ENCODE measurements around the gene CYB561D2. TPM values are rescaled to one million over a fixed set of nuclear protein-coding genes. Genes with fewer than 3 reads are reported as not detected.

Gene CYB561D2
- total and polyA plus RNA-seq, 10 of the 15 experiments (the other 5 are each of a cell fraction or from before 2014, with no cell fraction given) = 7.6 to 39.2 (median 18.8) TPM

DNA sequence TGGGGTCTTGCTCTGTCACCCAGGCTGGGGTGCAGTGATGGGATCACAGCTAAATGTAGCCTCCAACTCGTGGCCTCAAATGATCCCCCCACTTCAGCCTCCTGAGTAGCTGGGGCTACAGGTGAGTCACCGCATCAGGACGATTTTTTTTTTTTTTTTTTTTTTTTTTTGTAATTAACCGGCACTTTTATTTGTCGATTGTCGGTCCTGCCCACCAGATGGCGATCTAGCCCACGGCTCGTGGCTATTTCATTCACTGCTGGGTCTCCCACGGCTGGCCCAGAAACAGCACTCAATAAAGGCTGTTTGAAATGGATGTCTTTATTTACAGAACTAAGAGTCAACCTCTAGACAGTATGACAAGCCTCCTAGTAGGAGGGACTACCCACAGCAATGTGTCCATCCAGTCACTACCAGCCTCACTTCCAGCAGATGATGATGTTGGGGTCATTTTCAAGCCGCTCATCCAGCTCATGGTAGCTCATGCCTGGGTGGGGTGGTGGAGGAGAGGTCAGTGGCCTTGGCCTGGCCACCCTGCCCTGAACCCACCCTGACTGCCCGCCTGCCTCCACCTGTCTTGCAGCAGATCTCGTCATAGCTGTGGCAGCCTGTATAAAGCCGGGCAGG, 3.4 kb upstream of the CYB561D2 start:
- intact Hi-C loops (cut with micrococcal nuclease; ENCODE audit: unreplicated experiment) (loop anchor here (2.0 kb wide), 2 partner anchors 196 to 268 kb away; no protein-coding TSS in a partner anchor), in situ Hi-C loops (cut with MboI) (loop anchor here (5.0 kb wide), 1 partner anchor 200 kb away; no protein-coding TSS in a partner anchor)
- no peaks in the 10 kb centered on the region for H3K9me3 ChIP-seq (replicated peaks; ENCODE audit: control insufficient read depth, insufficient read depth, low read length)
- no peak overlapping the region for H2AFZ ChIP-seq (ENCODE audit: control insufficient read depth, low read depth, low read length)
- no peak for DNase-seq (ENCODE audit: low read depth, low spot score)
- peaks cover 20% of the 10 kb centered on the region for H3K79me2 ChIP-seq (ENCODE audit: control insufficient read depth, insufficient read depth, low read length)
- no peak for FAIRE-seq
- ATAC-seq = peak; percentile 3; the same call in 2 of the 3 replicates
- H3K4me2 ChIP-seq (ENCODE audit: control insufficient read depth, insufficient read depth) = no peak overlapping the region
- ChIA-PET SMC1A (ENCODE audit: uncharacterized antibody, unreplicated experiment) (interaction anchor here (1.4 to 3.0 kb wide), 4 partner anchors 10 to 197 kb away, joined by 3 to 16 read pairs (median 6); no protein-coding TSS in a partner anchor), CTCF (interaction anchor here (1.0 to 5.4 kb wide), 10 partner anchors 9 to 266 kb away, joined by 3 to 65 read pairs (median 4); partner anchors contain the start of gene RASSF1), RAD21 (ENCODE audit: unreplicated experiment) (interaction anchor here (0.7 to 2.4 kb wide), 4 partner anchors 19 to 194 kb away, joined by 3 to 13 read pairs (median 3); partner anchors contain the start of gene TUSC2), POLR2A (interaction anchor here (1.0 to 4.3 kb wide), 2 partner anchors 8 to 10 kb away, joined by 5 to 84 read pairs; partner anchors contain the start of gene RASSF1)
- BruUV-seq (replicated peaks) = no TSS peak
- 32% methylated on average over 10 of the region's 14 CpGs for WGBS (ENCODE audit: insufficient coverage, insufficient replicate concordance, low lambda C conversion rate, missing lambda C conversion rate)
- no peaks in the 10 kb centered on the region for H3K27me3 ChIP-seq (replicated peaks in 1 of 2; ENCODE audit: control insufficient read depth in 2 of 2, insufficient read depth in 2 of 2, low read length in 1 of 2)
- no peak overlapping the region for H3K4me3 ChIP-seq
- no peak overlapping the region for H3K9ac ChIP-seq (ENCODE audit: control insufficient read depth, insufficient read depth, low read length)
- peaks cover 26% of the 10 kb centered on the region for H3K4me1 ChIP-seq (ENCODE audit: control insufficient read depth, insufficient read depth, low read length)
- no peak overlapping the region for H3K27ac ChIP-seq (ENCODE audit: control insufficient read depth, insufficient read depth)
- peaks cover 0 to 5% of the 10 kb centered on the region in 2 experiments; a peak in 1 of 4 replicates for H3K36me3 ChIP-seq (ENCODE audit: control insufficient read depth in 2 of 2, insufficient read depth in 2 of 2, low read length in 1 of 2)
- no peaks in the 10 kb centered on the region for H4K20me1 ChIP-seq (ENCODE audit: control insufficient read depth, insufficient read depth)
- TF ChIP-seq, protein P1, sequence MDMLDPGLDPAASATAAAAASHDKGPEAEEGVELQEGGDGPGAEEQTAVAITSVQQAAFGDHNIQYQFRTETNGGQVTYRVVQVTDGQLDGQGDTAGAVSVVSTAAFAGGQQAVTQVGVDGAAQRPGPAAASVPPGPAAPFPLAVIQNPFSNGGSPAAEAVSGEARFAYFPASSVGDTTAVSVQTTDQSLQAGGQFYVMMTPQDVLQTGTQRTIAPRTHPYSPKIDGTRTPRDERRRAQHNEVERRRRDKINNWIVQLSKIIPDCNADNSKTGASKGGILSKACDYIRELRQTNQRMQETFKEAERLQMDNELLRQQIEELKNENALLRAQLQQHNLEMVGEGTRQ (IDR thresholded peaks at IDR 0.05; ENCODE audit: borderline replicate concordance, low read depth, low read length) = no peak
- no peak for TF ChIP-seq EGR1 (IDR thresholded peaks at IDR 0.05; ENCODE audit: borderline replicate concordance in 1 of 2, low read depth in 2 of 2, low read length in 2 of 2)
- no peak for TF ChIP-seq CHD4 (IDR thresholded peaks at IDR 0.05)
- 0 out of 2 replicates have a peak, but pooled peaks have one; percentile 14 for TF ChIP-seq RUNX3 (IDR thresholded peaks at IDR 0.05; ENCODE audit: low read length)
- TF ChIP-seq, protein P2, sequence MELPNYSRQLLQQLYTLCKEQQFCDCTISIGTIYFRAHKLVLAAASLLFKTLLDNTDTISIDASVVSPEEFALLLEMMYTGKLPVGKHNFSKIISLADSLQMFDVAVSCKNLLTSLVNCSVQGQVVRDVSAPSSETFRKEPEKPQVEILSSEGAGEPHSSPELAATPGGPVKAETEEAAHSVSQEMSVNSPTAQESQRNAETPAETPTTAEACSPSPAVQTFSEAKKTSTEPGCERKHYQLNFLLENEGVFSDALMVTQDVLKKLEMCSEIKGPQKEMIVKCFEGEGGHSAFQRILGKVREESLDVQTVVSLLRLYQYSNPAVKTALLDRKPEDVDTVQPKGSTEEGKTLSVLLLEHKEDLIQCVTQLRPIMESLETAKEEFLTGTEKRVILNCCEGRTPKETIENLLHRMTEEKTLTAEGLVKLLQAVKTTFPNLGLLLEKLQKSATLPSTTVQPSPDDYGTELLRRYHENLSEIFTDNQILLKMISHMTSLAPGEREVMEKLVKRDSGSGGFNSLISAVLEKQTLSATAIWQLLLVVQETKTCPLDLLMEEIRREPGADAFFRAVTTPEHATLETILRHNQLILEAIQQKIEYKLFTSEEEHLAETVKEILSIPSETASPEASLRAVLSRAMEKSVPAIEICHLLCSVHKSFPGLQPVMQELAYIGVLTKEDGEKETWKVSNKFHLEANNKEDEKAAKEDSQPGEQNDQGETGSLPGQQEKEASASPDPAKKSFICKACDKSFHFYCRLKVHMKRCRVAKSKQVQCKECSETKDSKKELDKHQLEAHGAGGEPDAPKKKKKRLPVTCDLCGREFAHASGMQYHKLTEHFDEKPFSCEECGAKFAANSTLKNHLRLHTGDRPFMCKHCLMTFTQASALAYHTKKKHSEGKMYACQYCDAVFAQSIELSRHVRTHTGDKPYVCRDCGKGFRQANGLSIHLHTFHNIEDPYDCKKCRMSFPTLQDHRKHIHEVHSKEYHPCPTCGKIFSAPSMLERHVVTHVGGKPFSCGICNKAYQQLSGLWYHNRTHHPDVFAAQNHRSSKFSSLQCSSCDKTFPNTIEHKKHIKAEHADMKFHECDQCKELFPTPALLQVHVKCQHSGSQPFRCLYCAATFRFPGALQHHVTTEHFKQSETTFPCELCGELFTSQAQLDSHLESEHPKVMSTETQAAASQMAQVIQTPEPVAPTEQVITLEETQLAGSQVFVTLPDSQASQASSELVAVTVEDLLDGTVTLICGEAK (IDR thresholded peaks at IDR 0.05; ENCODE audit: borderline replicate concordance) = peak; percentile 67
- TF ChIP-seq, protein P3, sequence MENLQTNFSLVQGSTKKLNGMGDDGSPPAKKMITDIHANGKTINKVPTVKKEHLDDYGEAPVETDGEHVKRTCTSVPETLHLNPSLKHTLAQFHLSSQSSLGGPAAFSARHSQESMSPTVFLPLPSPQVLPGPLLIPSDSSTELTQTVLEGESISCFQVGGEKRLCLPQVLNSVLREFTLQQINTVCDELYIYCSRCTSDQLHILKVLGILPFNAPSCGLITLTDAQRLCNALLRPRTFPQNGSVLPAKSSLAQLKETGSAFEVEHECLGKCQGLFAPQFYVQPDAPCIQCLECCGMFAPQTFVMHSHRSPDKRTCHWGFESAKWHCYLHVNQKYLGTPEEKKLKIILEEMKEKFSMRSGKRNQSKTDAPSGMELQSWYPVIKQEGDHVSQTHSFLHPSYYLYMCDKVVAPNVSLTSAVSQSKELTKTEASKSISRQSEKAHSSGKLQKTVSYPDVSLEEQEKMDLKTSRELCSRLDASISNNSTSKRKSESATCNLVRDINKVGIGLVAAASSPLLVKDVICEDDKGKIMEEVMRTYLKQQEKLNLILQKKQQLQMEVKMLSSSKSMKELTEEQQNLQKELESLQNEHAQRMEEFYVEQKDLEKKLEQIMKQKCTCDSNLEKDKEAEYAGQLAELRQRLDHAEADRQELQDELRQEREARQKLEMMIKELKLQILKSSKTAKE (IDR thresholded peaks at IDR 0.05; ENCODE audit: low read depth, poor library complexity, severe bottlenecking) = no peak
- TF ChIP-seq YY1 (IDR thresholded peaks at IDR 0.05; ENCODE audit: low read depth, low read length) = no peak; the same call in 1 of the 2 replicates
- TF ChIP-seq ZNF384 (IDR thresholded peaks at IDR 0.05; ENCODE audit: borderline replicate concordance, low read depth, low read length) = peak; percentile 98
- TF ChIP-seq, protein P4, sequence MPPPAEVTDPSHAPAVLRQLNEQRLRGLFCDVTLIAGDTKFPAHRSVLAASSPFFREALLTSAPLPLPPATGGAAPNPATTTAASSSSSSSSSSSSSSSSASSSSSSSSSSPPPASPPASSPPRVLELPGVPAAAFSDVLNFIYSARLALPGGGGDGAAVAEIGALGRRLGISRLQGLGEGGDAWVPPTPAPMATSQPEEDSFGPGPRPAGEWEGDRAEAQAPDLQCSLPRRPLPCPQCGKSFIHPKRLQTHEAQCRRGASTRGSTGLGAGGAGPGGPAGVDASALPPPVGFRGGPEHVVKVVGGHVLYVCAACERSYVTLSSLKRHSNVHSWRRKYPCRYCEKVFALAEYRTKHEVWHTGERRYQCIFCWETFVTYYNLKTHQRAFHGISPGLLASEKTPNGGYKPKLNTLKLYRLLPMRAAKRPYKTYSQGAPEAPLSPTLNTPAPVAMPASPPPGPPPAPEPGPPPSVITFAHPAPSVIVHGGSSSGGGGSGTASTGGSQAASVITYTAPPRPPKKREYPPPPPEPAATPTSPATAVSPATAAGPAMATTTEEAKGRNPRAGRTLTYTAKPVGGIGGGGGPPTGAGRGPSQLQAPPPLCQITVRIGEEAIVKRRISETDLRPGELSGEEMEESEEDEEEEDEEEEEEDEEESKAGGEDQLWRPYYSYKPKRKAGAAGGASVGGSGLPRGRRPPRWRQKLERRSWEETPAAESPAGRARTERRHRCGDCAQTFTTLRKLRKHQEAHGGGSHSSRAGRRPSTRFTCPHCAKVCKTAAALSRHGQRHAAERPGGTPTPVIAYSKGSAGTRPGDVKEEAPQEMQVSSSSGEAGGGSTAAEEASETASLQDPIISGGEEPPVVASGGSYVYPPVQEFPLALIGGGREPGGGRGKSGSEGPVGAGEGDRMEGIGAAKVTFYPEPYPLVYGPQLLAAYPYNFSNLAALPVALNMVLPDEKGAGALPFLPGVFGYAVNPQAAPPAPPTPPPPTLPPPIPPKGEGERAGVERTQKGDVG (CRISPR knock-in tag; IDR thresholded peaks at IDR 0.05) = no peak

All from GM12878 (cell line).